Tibial artery (tissue), 4 donors: ENCODE measurements around the gene RELN.

Experiments used
- DNase-seq, 2 donors: peaks; one replicate each; pipeline ENCODE4 v3.0.0-alpha.2; 2019
- H3K27ac ChIP-seq, 2 donors: fragments of 200-600 bp; sonication (generic) in 1 of 2; 1 replicate in 1 of 2; 2 replicates in 1 of 2; pipeline ENCODE4 v1.5.1; 2018 to 2019; ENCODE audit warnings: mild to moderate bottlenecking in 1 of 2
- H3K27me3 ChIP-seq, 2 donors: fragments of 200-600 bp; sonication (generic) in 1 of 2; one replicate each; pipeline versions ENCODE4 v1.5.1 to v1.6.0; 2016 to 2019
- H3K36me3 ChIP-seq, 3 donors: fragments of 200-600 bp; sonication (generic) in 2 of 3; one replicate each; pipeline ENCODE4 v1.5.1; 2016 to 2019; ENCODE audit warnings: mild to moderate bottlenecking in 2 of 3
- H3K4me1 ChIP-seq, 4 donors: fragments of 200-600 bp; sonication (generic) in 2 of 4; 1 replicate in 3 of 4; 2 replicates in 1 of 4; pipeline ENCODE4 v1.5.1; 2016 to 2019
- H3K4me3 ChIP-seq, 2 donors: fragments of 200-600 bp; sonication (generic) in 1 of 2; 1 replicate in 1 of 2; 2 replicates in 1 of 2; pipeline ENCODE4 v1.5.1; 2018 to 2019; ENCODE audit warnings: mild to moderate bottlenecking in 2 of 2
- H3K9me3 ChIP-seq, 3 donors: fragments of 200-600 bp; sonication (generic) in 1 of 3; one replicate each; pipeline ENCODE4 v1.5.1; 2016 to 2019
- CTCF ChIP-seq, 2 experiments: fragments of 200-600 bp in 1 of 2; fragments of 450-650 bp in 1 of 2; IDR thresholded peaks; one replicate each; pipeline ENCODE4 v1.5.1; 2017 to 2019; ENCODE audit warnings: antibody characterized with exemption in 2 of 2, mild to moderate bottlenecking in 1 of 2, moderate library complexity in 1 of 2
- intact Hi-C: fragments of 100-400 bp; cut with DNase I; formaldehyde crosslinking; loops from one replicate; pipeline ENCODE4 v1.15.0; 2023; ENCODE audit warnings: low total_unique reads

RELN gene

GRCh38 chr7:103656221-103656620, 333.2 kb downstream of the RELN start:
- no peak overlapping the region for H3K4me3 ChIP-seq
- H3K4me1 ChIP-seq: no peaks in the 10 kb centered on the region
- no peaks in the 10 kb centered on the region for H3K36me3 ChIP-seq
- intact Hi-C loops: no loop called here
- DNase-seq: no peak
- no peaks in the 10 kb centered on the region for H3K27me3 ChIP-seq
- no peak overlapping the region for H3K27ac ChIP-seq
- no peaks in the 10 kb centered on the region for H3K9me3 ChIP-seq
- TF ChIP-seq CTCF (IDR thresholded peaks at IDR 0.05): no peak

- intact Hi-C loops: no loop called here
- H3K36me3 ChIP-seq: no peaks in the 10 kb centered on the region
- no peak for DNase-seq
- peaks cover 0 to 6% (median 0%) of the 10 kb centered on the region in 3 donors for H3K9me3 ChIP-seq
- TF ChIP-seq CTCF (IDR thresholded peaks at IDR 0.05): no peak
- no peak overlapping the region for H3K4me3 ChIP-seq
- no peaks in the 10 kb centered on the region for H3K4me1 ChIP-seq
- no peaks in the 10 kb centered on the region for H3K27me3 ChIP-seq
- no peak overlapping the region for H3K27ac ChIP-seq
Observed at GRCh38 chr7:103651593-103652377, 337.7 kb downstream of the RELN start.

- intact Hi-C loops: no loop called here
- Histone ChIP-seq H3K36me3 (no peaks in the 10 kb centered on the region), H3K4me1 (no peaks in the 10 kb centered on the region), H3K27me3 (no peaks in the 10 kb centered on the region), H3K27ac (no peak overlapping the region), H3K4me3 (no peak overlapping the region), H3K9me3 (peaks cover 0 to 9% (median 3%) of the 10 kb centered on the region in 3 donors)
- no peak for DNase-seq
- TF ChIP-seq CTCF (IDR thresholded peaks at IDR 0.05): no peak
Observed at GRCh38 chr7:103649052-103649451, 340.4 kb downstream of the RELN start.

GRCh38 chr7:103648135-103648534, 341.3 kb downstream of the RELN start:
- TF ChIP-seq CTCF (IDR thresholded peaks at IDR 0.05): no peak
- DNase-seq: no peak
- intact Hi-C loops: no loop called here
- H3K4me1 ChIP-seq: no peaks in the 10 kb centered on the region
- H3K27me3 ChIP-seq: no peaks in the 10 kb centered on the region
- H3K4me3 ChIP-seq: no peak overlapping the region
- H3K9me3 ChIP-seq: peaks cover 0 to 9% (median 3%) of the 10 kb centered on the region in 3 donors
- no peaks in the 10 kb centered on the region for H3K36me3 ChIP-seq
- no peak overlapping the region for H3K27ac ChIP-seq

- no peak for TF ChIP-seq CTCF (IDR thresholded peaks at IDR 0.05)
- no peak for DNase-seq
- Histone ChIP-seq H3K4me3 (no peak overlapping the region), H3K4me1 (no peaks in the 10 kb centered on the region), H3K9me3 (peaks cover 0 to 9% (median 3%) of the 10 kb centered on the region in 3 donors), H3K27ac (no peak overlapping the region), H3K36me3 (no peaks in the 10 kb centered on the region), H3K27me3 (no peaks in the 10 kb centered on the region)
- intact Hi-C loops: no loop called here
Observed at GRCh38 chr7:103644319-103644718, 345.1 kb downstream of the RELN start.
